CD4-positive, alpha-beta T cell treated with Interleukin-17A for 1 hour (primary cell): ENCODE data around the gene HCFC1R1.
"Not testable (repeated sequence)": the region's sequence is repeated elsewhere in the genome, so short reads cannot be mapped to it uniquely, and the experiment has no call there.

Experiments
- DNase-seq: peaks from one replicate; pipeline ENCODE4 v3.0.0-alpha.2; 2020

Gene HCFC1R1

DNA sequence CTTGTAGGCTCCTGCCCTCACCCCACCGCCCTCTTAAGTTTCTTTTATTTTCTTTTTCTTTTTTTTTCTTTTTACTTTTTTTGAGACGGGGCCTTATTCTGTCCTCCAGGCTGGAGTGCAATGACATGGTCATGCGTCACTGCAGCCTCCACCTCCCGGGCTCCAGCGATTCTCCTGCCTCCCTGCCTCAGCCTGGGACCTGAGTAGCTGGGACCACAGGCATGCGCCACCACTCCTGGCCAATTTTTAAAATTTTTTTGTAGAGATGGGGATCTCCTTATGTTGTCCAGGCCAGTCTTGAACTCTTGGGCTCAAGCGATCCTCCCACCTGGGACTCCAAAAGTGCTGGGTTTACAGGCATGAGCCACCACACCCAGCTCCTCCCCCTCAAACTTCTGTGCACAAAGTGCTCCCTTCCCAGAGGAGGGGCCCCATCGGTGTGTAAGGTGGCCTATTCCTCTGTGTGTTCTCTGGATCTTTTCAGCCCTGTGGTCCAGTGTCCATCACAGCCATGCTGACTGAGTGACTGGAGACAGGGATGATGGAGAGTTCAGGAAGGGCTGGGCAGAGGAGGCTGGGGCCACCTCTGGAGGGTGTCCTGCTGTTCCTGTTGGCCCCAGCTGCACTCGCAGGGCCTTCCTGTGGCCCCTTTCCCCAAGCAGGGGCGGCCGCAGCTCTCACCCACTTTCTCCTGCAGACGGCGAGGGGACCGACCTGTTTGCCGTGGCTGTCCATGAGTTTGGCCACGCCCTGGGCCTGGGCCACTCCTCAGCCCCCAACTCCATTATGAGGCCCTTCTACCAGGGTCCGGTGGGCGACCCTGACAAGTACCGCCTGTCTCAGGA, 32.8 kb upstream of the HCFC1R1 start:
- no peak for DNase-seq

DNA sequence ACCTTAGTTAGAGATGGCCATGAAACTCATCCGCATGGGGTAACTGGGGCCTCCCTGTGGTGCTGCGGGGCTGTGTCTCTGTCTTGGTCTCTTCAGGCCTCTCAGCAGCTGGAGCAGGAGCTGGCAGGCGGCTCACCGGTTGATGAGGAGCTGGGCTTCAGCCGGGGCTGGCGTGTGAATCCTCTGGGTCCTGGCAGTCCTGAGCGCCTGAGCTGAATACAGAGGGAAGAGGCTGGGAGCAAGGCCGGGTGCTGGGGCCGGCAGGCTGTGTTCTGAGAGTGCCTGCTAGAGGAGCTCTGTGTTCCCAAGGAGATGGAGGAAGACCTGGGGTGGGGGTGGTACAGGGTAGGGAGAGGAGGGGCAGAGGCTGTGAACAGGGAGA, 32.0 kb upstream of the HCFC1R1 start:
- DNase-seq = not testable (repeated sequence)

DNA sequence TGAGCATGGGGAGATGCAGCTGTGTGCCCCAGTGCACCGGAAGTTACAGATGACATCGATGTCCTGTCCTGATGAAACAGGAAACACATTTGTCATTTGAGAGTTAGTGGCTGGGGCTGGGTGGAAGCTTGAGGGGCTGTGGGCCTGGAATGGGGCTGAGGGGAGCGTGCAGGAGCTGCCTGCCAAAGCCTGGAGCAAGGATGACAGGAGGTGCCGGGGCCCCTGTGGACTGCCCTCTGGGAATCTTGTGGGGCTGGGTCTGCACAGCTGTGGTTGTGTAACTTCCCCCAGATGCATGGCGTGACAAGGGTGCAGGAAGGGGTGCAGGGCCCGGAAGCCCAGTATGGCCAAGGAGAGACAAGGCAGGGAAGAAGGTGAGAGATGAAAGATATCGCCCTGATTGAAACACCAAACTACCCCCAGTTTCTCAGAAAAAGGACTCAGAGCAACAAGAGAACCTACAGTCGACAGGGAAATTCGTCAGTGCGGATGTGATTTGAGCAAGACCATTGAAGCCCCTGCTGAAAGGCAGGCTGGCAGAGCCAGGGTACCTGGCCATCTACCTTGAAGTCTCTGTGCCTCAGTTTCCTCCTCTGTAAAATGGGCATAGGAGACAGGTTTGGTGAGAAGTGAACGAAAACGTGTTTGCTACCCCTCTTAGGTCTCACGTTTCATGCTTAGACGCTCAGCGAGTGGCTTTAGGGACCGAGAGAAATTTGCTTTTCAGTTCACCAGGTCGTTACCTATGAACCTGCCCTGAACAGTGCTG, 31.4 kb upstream of the HCFC1R1 start:
- no peak for DNase-seq

DNA sequence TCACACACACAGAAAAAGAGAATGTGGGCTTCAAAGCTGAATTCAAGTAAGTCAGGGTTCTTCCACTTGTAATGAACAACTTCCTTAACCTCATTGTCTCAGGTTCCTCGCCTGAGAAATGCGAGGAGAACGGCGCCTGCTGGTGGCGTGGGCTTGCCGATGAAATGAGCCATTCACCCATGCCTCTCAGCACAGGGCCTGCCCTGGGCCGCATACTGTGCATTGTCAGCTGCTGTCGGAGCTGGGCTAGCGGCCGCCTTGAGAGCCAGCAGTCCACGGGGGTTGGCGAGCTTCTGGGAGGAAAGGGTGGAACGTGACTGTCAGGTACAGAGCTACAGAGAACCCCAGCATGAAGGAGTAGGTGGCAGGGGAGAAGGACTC, 29.6 kb upstream of the HCFC1R1 start:
- not testable (repeated sequence) for DNase-seq

DNA sequence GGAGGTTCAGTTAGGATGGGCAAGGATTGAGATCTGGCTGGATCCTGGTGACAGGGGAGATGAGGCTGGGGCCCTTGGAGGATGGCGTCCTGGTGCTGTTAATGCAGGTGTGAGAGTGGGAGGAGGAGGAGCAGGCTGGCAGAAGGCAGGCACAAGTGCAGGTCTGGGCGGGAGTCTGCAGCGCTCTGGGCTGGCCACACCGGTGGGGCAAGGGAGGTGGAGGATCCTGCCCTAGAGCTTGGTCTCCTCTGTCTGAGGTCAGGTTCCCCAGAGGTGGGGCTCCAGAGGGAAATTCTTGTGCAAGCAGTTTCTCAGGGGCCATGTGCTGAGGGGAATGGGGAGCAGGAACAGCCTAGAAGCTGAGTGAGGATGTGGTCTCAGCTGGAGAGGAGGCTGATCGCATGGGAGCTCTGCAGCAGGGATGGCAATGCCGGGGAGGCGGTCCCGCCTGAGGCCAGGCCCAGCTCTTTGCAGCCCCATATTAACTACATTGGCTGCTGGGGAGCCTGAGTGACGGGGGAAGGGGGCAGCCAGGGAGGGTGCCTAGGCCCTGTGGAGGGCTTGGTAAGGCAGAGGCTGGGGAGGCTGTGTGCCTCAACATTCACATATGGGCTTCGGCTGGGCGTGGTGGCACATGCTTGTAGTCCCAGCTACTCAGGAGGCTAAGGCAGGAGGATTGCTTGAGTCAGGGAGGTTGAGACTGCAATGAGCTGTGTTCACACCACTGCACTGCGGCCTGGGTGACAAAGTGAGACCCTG, 29.0 kb upstream of the HCFC1R1 start:
- not testable (repeated sequence) for DNase-seq

DNA sequence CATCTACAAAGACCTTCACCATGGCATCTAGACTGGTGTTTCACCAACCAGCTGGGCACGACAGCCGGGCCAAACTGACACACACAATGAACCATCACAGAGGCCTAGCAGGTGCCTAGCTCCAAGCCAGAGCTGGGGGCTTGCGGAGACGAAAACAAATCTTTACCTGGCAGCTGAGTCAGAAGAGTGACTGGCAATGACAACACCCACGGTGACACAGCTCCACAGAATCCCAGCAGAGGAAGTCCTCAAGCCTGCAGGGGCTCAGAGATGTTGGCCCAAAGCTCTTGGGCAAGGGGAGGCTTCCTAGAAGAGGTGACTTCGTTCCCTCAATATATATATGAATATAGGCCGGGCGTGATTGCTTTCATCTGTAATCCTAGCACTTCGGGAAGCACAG, 27.8 kb upstream of the HCFC1R1 start:
- no peak for DNase-seq

DNA sequence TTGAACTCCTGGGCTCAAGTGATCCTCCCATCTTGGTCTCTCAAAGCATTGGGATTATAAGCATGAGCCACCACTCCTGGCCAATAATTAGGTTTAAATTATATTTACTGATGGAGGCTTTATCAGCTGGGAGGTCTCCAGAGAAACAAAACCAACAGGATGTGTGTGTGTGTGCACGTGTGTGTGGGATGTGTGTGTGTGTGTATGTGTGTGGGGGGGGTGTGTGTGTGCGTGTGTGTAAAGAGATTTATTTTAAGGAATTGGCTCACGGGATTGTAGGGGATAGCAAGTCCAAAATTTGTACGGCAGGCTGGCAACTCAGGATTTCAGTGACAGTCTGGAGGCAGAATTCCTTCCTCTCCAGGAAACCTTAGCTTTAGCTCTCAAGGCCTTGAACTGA, 27.3 kb upstream of the HCFC1R1 start:
- DNase-seq = no peak

DNA sequence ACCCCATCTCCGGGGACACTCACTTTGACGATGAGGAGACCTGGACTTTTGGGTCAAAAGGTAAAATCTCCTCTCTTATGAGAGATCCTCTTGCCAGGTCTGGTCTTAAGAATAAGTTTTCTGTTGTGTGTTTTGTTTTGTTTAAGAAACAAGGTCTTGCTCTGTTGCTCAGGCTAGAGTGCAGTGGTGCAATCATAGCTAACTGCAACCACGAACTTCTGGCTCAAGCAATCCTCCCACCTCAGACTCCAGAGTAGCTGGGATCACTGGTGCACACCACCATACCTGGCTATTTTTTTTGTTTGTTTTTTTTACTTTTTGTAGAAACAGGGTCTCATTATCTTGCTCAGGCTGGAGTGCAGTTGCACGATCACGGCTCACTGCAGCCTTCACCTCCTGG, 26.7 kb upstream of the HCFC1R1 start:
- DNase-seq = no peak

DNA sequence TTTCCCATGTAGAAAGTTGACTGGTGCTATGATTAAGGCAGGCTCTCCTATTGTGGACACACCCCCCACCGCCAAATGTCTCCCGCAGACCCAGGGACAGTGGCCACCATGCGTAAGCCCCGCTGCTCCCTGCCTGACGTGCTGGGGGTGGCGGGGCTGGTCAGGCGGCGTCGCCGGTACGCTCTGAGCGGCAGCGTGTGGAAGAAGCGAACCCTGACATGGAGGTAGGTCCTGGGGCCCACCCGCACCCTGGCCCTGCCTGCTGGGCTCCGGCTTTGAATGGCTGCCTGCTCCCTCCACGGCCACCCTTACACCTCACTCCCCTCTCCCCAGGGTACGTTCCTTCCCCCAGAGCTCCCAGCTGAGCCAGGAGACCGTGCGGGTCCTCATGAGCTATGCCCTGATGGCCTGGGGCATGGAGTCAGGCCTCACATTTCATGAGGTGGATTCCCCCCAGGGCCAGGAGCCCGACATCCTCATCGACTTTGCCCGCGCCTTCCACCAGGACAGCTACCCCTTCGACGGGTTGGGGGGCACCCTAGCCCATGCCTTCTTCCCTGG, 26.3 kb upstream of the HCFC1R1 start:
- DNase-seq = no peak

DNA sequence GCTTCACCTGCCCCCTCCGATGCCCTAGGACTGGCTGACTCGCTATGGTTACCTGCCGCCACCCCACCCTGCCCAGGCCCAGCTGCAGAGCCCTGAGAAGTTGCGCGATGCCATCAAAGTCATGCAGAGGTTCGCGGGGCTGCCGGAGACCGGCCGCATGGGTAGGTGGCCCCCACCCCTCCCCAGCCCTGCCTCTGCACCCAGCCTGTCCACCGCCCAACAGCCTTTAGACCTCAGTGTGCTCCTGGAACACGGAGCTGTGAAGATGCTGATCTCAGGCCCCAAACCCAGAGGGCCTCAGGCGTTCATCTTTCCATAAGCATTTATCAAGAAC, 23.6 kb upstream of the HCFC1R1 start:
- DNase-seq = no peak

DNA sequence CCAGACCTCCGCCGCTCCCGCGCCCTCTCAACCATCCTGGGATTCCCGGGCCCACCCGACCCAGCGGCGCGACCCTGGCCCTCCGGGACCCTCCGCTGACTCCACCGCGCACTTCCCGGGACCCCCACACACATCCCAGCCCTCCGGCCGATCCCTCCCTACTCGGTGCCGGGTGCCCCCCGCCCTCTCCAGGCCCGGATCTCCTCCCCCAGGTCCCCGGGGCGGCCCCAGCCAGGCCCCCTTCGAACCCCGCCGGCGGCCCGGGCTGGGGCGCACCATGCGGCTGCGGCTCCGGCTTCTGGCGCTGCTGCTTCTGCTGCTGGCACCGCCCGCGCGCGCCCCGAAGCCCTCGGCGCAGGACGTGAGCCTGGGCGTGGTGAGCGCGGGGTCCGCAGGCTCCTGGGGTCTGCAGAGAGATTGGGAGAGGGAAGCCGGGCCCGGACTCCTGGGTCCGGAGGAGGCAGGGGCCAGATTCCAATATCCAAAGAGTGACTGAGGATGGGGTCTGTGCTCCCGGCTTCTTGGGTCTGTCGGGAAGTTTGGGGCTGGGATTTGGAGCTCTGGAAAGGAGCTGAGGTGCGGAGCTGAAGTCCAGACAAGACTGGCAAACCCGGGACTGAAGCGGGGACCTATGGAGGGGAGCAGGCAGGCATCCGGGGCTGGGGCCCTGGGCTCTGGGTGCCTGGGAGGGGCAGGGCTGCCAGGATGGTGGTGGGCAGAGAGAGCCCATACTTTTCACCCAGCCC, 23.1 kb upstream of the HCFC1R1 start:
- no peak for DNase-seq

DNA sequence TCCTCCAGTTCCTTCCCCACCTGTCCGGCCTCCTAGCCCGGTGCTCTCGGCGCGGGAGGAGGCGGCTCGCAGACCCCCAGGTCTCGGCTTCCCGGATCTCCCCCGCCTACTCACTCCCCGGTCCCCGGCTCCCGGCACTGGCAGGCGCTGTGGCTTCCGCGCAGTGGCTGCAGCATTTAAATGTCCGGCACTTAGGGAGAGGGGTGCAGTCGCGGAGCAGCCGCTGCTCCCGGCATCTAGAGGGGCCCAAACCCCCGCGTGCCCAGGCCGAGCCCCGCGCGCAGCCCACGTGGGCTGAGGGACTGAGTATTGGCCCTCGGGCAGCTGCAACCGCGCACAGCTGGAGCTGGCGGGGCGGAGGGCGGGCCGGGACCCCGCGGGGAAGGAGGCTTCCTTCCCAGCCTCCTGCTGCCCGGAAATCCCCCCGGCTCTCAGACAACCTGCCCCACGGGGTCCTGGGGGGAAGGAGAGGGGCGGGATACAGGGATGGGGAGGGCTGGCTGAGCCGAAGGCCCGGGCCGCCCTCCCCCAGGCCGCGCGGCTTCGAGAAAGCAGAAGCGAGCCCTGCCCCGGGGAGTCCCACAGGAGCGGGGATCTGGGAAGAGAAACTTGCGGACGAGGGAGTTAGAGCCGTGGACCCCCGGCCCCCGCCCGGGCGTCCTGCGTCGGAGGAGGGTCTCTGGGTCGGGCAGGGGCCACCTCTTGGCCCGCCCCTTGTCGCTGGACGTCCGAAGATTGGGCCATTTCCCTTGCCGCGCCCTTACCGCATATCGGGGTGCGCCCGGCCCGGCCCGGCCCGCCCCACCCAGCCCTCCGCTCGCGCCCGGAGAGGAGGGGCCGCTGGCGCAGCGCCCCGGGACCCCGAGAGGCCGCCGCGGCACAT, 22.3 kb upstream of the HCFC1R1 start, which contains the start of gene MMP25:
MMP25 (plus strand) TSS at position 804 of the 883 bp plus-strand sequence. CDS start 357 bp downstream, outside the sequence.
- no peak for DNase-seq

DNA sequence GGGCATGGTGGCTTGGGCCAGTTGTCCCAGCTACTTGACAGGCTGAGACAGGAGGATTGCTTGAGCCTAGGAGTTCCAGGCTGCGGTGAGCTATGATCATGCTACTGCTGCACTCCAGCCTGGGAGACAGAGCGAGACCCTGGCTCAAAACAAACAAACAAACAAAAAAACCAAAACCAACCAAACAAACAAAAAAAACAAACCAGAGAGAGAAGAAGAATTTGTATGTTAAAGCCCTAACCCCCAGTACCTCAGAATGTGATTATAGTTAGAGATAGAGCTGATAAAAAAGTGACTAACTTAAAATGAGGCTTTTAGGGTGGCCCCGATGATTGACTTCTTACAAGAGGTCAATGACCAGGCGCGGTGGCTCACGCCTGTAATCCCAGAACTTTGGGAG, 21.0 kb upstream of the HCFC1R1 start:
- no peak for DNase-seq

DNA sequence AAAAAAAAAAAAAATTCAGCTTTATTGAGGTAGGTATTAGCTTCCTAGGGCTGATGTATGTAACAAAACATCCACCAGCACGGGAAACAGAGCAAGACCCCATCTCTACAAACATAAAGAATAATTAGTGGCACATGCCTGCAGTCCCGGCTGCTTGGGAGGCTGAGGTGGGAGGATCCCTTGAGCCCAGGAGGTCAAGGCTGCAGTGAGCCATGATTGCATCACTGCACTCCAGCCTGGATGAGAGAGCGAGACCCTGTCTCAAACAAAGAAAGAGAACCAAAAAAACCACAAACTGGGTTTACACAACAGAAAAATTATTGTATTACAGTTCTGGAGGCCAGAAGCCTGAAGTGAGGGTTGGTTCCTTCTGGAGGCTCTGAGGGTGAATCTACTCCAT, 18.6 kb upstream of the HCFC1R1 start:
- no peak for DNase-seq

DNA sequence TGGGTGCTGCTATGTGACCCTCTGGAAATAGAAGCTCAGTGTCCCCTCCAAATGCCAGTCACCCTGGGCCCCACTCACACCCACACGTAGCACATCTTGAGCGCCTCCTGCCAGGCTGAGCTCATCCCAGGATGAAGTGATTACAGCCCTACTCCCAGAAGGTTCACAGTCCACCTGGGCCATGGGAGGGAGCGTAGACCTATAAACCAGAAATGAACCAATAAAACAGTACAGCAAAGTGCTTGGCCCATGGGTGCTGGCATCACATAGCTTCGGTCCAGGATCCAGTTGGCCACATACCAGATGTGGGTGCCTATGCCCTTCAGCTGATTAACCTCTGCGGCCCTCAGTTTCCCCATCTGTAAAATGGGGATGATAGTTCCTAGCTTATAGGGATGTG, 15.2 kb upstream of the HCFC1R1 start:
- no peak for DNase-seq

DNA sequence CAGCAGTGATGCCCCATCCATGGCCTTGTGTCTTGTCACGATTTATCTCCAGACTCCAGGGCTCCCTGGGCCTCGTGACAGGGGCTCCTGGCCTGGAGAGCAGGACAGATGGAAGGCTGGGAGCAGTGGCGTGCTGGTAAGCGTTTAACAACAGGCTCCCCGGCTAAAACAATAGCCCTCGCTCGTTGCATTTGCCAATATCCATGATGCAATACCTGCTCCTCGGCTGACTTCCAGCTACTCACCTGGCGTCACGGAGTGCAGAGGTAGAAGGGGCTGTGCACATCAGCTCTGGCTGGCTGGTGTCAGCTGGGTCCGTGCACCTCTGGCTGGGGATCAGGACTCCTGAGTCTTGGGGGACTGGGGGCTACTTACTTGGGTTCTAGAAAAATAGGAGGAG, 14.5 kb upstream of the HCFC1R1 start:
- DNase-seq = no peak

DNA sequence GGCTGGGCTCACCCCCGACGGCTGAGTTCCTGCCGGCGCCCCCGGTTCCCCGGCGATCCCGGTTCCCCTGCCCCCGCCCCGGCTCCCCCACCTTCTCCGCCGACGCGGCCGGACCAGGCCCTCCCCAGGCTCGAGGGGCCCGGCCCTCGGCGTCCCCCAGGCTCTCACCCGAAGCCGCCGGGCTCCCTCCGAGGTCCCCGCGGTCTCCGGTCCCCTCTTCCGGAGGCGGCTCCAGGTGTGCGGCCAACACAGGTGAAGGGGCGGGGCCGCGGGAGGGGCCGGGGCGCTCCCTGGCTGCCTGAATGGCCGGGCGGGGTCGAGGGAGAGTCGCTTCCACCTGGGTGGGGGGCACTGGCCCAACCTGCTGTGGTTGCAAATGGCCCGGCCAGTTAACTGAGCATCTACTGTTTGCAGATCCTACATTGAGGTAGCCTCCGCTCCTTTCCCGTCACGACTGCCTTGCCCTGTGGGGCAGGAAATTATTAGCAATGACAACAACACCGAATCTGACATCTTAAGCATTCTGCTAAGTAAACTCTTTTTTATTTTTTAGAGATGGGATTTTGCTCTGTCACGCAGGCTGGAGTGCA, 13.1 kb upstream of the HCFC1R1 start, which contains the start of gene BICDL2:
BICDL2 (minus strand) TSS at position 219 of the 590 bp plus-strand sequence. CDS start 1,448 bp downstream, outside the sequence.
- no peak for DNase-seq

DNA sequence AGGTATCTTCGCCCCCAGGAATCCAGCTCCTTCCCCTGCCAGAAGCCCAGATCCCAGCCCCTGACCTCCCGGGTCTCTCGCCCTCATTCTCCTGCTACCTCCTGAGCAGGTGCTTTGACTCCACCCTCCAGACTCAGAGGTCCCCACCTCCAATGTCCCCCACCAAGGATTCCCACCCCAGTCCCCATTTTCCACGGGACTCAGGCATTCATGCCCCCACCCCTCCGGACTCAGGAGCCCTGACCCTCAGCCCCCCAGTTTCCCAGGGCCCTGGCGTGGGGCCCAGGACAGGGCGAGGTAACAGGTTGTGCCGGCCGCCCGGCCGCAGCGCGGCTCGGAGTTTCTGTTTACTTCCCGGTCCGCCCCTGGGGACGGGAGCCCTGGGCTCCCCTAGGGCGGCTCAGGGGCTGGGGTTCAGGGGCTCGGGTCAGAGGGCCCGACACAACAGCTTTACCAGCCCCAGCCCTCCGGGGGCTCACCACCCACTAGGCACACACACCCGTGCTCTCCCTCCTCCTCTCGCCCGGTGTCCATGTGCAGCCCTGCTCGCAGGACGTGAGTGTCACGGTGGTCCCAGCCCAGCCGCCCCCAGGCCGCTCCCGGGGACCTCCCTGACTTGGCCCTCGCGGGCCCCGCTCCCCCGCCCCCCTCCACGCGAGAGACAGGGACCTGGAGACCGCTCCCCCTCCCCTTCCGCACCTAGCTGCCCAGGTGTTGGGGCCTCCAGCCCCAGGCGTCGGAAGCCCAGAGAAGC, 12.4 kb upstream of the HCFC1R1 start:
- DNase-seq = no peak

DNA sequence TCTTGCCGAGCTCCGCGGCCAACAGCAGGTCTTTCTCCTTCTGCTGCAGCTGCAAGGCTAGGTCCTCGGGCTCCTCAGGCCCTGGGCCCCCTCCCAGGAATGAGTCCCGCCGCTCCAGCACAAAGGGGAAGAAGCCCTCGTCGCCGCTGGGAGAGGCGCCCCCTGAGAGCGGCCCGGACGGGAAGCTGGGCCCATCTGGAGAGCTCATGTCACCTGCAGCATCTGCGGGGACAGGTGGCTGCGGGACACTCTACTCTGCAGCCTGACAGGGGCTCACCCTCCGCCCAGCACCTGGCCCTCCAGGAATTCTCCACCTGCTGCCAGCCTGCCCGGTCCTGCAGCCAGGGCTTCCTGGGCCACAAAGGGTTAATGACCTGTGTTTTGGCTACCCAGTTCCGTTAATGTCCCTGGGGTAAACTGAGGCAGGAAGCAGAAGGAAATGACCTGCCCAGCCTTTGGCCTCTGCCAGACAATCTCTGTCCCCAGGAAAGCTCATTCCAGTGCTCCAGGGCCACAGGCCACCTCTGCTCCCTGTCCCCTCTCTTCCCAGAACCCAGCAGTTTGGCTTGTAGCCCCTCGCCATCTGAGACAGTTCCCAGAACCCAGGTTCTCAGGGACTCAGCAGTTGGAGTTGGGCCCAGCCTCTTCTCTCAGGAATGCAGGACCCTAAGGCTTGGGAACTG, 11.7 kb upstream of the HCFC1R1 start:
- no peak for DNase-seq

DNA sequence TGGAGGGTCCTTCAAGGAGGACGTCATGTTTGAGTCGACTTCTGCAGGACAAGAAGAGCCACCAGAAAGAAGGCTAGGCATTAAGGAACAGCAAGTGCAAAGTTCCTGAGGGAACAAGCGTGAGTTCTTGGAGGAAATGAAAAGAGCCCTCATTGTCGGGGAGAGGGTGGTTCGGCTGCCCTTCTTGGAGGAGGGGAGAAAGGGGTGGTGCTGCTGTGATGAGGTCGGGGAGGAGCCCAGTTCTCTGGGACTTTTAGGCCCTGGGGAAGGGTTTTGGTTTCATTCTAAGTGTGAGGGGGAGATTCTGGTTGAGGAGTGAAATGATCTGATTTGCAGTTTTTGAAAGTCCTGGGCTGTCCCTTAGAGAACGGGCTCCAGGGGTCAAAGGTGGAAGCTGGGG, 8.9 kb upstream of the HCFC1R1 start:
- DNase-seq = no peak
